Transverse colon (tissue), 3 donors: ENCODE measurements around the gene CD300LG.

Experiments used
- CTCF ChIP-seq, 5 experiments: fragments of 200-600 bp in 3 of 5; fragments of 450-650 bp in 2 of 5; sonication (generic) in 3 of 5; IDR thresholded peaks; 1 replicate in 2 of 5; 2 replicates in 3 of 5; pipeline ENCODE4 v1.5.1; 2016 to 2017; ENCODE audit warnings: antibody characterized with exemption in 5 of 5, inconsistent platforms in 3 of 5, mild to moderate bottlenecking in 2 of 5, moderate library complexity in 1 of 5
- EP300 ChIP-seq: sonication (generic); formaldehyde crosslinking; IDR thresholded peaks from one replicate; pipeline ENCODE4 v1.6.1; 2017; ENCODE audit warnings: antibody characterized with exemption, low read depth
- POLR2A ChIP-seq: fragments of 450-650 bp; IDR thresholded peaks from one replicate; pipeline ENCODE4 v1.6.1; 2016; ENCODE audit warnings: antibody characterized with exemption, mild to moderate bottlenecking, moderate library complexity

DNA sequence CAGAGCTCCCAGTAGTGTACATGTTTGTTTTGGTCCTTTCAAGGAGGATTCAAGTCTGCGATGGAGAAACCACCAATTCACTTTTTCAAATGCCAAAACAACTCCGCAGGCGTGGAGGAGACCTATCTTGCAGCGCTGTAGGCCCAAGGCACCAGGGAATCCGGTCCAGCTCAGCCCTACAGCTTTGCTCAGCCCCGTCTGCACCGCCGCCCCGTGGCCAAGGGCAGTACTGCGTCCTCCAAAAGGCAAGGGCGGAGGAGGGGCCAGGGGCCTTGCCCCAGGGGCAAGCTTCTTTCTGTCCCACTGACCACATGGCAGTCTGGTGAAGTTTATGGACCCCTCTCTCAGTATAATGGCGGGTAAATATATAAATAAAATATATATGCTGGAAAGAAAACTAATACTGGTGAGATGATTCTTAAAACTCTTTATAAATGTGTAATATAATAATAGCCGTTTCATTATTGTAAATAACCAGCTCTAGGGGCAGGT, 709 bp upstream of the CD300LG start:
- peak; percentile 95 to 99 (median 98) for TF ChIP-seq CTCF (IDR thresholded peaks at IDR 0.05)
- TF ChIP-seq EP300: no peak
- TF ChIP-seq POLR2A: no peak
